ELF-1 (cell line): ENCODE measurements around the gene BCAS1.

ENCODE experiments used
- DNase-seq: peaks from one replicate; pipeline ENCODE4 v3.0.0-alpha.2; 2016; ENCODE audit warnings: low read depth, low spot score

Gene BCAS1

GRCh38 chr20:53929399-53929798 is 141.0 kb downstream of the BCAS1 start:
- DNase-seq, result no peak

- DNase-seq, result no peak
Observed at GRCh38 chr20:53927990-53928389, 142.4 kb downstream of the BCAS1 start.

- DNase-seq, result no peak
Observed at GRCh38 chr20:53926428-53927028, 143.9 kb downstream of the BCAS1 start.

GRCh38 chr20:53925651-53926401 is 144.6 kb downstream of the BCAS1 start:
- DNase-seq, result no peak

GRCh38 chr20:53923566-53924369 is 146.6 kb downstream of the BCAS1 start:
- DNase-seq, result no peak

- DNase-seq, result no peak
Observed at GRCh38 chr20:53922901-53923314, 147.5 kb downstream of the BCAS1 start.

- no peak for DNase-seq
Observed at GRCh38 chr20:53921443-53921973, 148.9 kb downstream of the BCAS1 start.

- DNase-seq, result no peak
Observed at GRCh38 chr20:53920647-53921245, 149.6 kb downstream of the BCAS1 start.

- DNase-seq, result no peak
Observed at GRCh38 chr20:53919886-53920285, 150.5 kb downstream of the BCAS1 start.

- DNase-seq, result peak; percentile 85
Observed at GRCh38 chr20:53918949-53919361, 151.4 kb downstream of the BCAS1 start.

GRCh38 chr20:53918020-53918311 is 152.4 kb downstream of the BCAS1 start:
- DNase-seq, result no peak

- no peak for DNase-seq
Observed at GRCh38 chr20:53917145-53918019, 153.0 kb downstream of the BCAS1 start.

- DNase-seq, result no peak
Observed at GRCh38 chr20:53916173-53916512, 154.3 kb downstream of the BCAS1 start.

- DNase-seq, result peak; percentile 92
Observed at GRCh38 chr20:53915446-53916172, 154.8 kb downstream of the BCAS1 start.

- DNase-seq, result no peak
Observed at GRCh38 chr20:53914781-53915445, 155.5 kb downstream of the BCAS1 start.

- no peak for DNase-seq
Observed at GRCh38 chr20:53914091-53914780, 156.2 kb downstream of the BCAS1 start.

- DNase-seq, result no peak
Observed at GRCh38 chr20:53911301-53911700, 159.1 kb downstream of the BCAS1 start.

- no peak for DNase-seq
Observed at GRCh38 chr20:53910351-53911002, 159.9 kb downstream of the BCAS1 start.
